WI38 (cell line): ENCODE data around the gene RERE.
"Not testable (repeated sequence)": the region's sequence is repeated elsewhere in the genome, so short reads cannot be mapped to it uniquely, and the experiment has no call there.

Experiments
- H3K4me3 ChIP-seq: 2 replicates; pipeline ENCODE4 v1.5.1; 2011; ENCODE audit warnings: low read depth, mild to moderate bottlenecking, control low read depth, low read length
- TF ChIP-seq, protein P1 (sequence below): IDR thresholded peaks from 2 replicates; pipeline ENCODE4 v1.5.1; 2012; ENCODE audit warnings: low read depth, mild to moderate bottlenecking, control low read depth, low read length

Gene RERE

DNA sequence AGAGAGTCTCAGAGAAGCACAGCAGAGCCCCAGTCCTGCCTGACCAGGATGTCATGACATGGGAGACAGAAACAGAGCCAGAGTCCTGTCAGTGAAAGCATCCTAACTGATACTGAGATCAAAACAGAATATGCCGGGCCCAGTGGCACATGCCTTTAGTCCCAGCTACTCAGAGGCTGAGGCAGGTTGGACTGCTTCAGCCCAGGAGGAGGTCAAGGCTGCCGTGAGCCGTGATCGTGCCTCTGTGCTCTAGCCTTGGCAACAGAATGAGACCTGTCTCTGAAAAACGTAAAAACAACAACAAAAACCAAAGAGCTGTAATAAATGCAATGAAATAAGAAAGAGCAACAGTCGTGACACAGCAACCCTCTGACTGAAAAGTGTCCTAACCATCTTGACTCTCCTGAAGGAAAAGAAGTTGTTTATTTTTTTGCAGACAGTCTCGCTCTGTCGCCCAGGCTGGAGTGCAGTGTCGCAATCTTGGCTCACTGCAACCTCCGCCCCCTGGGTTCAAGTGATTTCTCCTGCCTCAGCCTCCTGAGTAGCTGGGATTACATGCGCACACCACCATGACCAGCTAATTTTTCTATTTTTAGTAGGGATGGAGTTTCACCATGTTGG, 310.3 kb downstream of the RERE start:
- no peak overlapping the region for H3K4me3 ChIP-seq
- TF ChIP-seq, protein P1, sequence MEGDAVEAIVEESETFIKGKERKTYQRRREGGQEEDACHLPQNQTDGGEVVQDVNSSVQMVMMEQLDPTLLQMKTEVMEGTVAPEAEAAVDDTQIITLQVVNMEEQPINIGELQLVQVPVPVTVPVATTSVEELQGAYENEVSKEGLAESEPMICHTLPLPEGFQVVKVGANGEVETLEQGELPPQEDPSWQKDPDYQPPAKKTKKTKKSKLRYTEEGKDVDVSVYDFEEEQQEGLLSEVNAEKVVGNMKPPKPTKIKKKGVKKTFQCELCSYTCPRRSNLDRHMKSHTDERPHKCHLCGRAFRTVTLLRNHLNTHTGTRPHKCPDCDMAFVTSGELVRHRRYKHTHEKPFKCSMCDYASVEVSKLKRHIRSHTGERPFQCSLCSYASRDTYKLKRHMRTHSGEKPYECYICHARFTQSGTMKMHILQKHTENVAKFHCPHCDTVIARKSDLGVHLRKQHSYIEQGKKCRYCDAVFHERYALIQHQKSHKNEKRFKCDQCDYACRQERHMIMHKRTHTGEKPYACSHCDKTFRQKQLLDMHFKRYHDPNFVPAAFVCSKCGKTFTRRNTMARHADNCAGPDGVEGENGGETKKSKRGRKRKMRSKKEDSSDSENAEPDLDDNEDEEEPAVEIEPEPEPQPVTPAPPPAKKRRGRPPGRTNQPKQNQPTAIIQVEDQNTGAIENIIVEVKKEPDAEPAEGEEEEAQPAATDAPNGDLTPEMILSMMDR, result no peak

DNA sequence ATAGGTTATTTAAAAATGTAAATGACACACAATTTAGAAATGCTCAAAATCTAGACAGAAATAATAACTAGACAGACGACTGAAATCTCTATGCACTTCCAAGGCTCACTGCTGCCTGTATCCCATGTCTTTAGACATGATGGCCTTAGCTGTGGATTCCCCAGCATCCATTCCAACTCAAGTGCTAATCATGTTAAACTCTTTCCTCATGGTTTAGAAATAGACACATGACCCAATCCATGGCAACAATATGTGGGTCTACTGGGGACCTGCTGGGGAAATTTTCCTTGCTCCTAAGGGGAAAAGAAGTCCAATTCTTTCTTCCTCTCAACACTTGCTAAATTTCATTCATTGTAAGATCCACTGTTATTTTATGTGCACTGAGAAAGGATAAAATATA, 311.0 kb downstream of the RERE start:
- TF ChIP-seq, protein P1, result no peak
- H3K4me3 ChIP-seq, result no peak overlapping the region

DNA sequence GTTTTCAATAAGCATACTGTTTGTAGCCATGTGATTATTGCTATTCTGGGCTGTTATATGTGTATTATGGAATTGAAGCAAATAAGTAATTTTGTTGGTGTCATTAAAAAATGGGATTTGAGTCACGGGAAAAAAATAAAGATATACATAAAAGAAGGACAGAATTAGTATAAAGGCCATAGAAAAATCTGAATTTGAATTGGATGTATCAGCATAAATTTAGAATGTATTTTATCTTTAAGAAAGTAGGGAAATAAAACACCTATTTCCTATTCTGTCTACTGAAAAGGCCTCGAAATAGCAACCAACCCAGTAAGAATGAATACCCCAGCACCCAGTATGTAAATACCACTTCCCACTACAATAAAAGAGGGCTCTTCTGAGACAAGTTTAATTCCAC, 313.6 kb downstream of the RERE start:
- TF ChIP-seq, protein P1, result no peak
- H3K4me3 ChIP-seq, result no peak overlapping the region

DNA sequence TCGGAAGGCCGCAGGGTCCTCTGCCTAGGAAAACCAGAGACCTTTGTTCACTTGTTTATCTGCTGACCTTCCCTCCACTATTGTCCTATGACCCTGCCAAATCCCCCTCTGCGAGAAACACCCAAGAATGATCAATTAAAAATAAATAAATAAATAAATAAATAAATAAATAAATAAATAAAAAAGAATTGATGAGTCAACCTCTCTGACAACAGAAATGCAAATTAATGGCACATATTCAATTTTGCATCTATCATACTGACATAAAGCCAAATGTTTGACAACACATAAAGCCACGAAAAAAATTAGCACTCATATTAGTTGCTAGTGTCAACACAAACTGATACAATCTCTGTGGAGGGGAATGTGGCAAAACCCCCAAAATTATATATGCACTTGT, 314.5 kb downstream of the RERE start:
- not testable (repeated sequence) for H3K4me3 ChIP-seq

DNA sequence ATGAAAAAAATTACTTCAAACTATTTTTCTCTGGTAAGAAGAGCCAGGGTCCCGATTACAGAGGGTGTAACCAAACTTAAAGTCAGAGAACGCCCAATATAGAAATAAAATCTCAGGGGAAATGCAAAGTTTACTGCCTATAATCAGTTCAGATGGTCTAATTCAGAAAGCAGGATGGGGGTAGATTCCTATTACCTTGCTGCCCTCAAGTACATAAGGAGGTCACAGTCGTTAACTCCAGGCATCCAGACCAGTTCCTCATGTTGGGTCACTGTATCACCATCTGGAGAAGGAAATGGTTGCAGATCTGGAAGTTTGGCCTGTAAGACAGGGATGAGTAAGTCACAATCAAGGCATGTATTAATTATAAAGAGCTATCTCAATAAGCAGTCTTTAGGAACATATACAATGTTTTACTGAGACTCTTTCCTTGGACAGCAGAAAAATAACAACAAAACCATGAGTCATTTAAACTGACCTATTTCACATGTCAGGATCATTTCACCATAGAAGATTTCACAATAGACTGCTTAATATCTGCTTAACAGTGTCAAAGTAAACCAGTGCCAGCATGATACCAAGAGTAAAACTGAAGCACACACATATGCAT, 320.1 kb downstream of the RERE start:
- TF ChIP-seq, protein P1, result no peak
- H3K4me3 ChIP-seq, result no peak overlapping the region

DNA sequence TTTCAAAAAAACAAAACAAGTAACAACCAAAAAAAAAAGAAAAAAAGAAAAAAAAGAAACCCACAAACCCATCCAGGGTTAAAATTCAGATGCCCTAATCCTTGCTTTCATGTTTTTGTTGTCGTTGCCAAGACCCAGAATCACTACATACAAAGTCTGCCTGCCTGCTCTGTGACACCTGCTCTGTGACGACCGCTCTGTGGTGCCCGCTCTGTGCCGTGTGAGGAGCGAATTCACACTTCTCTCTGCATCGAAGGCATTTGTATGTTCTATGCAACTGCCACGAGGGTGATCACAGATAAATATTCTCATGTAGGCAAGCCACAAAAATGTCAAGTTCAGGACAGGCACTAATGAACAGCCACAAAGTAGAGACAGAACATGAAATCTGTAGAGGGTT, 321.0 kb downstream of the RERE start:
- no peak overlapping the region for H3K4me3 ChIP-seq
- TF ChIP-seq, protein P1, result no peak

DNA sequence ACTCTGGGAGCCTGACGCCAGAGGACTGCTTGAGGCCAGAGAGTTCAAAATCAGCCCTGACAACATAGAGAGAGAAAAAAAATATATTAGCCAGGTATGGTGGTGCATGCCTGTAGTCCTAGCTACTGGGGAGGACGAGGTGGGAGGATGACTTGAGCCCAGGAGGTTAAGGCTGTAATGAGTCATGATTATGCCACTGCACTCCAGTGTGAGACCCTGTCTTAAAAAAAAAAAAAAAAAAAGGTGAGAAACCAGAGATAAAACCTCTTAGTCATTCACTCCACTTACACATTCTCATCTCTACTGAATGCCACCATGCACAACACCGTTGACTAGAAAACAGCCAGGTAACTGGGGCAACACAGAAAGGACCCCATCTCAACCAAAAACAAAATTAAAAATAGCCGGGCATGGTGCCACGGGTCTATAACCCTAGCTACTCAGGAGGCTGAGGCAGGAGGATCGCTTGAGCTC, 321.5 kb downstream of the RERE start:
- TF ChIP-seq, protein P1, result no peak
- H3K4me3 ChIP-seq, result no peak overlapping the region

DNA sequence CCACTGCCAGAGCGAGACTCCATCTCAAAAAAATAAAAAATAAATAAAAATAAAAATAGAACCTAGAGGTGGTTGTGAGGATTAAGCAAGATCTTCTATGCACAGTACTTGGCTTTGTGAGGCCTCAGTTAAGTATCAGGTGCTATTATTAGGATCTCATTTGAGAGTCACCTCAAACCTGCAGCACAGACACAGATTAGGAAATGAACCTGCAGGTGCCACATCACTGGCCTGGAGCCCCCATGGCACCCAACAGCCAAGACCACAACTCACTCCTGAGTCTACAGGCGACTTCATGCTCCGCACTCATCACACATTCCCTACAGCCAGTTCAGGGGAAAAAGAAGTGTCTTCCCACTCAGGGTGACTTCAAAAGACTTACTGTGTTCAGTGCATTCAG, 322.8 kb downstream of the RERE start:
- TF ChIP-seq, protein P1, result no peak
- H3K4me3 ChIP-seq, result no peak overlapping the region
